HCT116 (cell line): ENCODE data around the gene PRMT1. TPM values are rescaled to one million over a fixed set of nuclear protein-coding genes. Genes with fewer than 3 reads are reported as not detected.
A peak's percentile ranks its signal among the peaks of the same experiment; 100 is the strongest.

ENCODE experiments used
- ATAC-seq: fragments of 200-7000 bp; cut with Tn5 transposase; 2 replicates; pipeline ENCODE4 v1.9.1; 2020; ENCODE audit warnings: mild to moderate bottlenecking, moderate library complexity
- BruUV-seq: library from RNA; stranded (reverse); fragments of 400-500 nt; replicated peaks from 2 replicates; lab custom pipeline; 2021; lab: Mats Ljungman, UMichigan
- CTCF ChIA-PET: fragments of 300-600 bp; sonication (Branson Sonifier 250); formaldehyde crosslinking; loops from one replicate; lab custom pipeline; 2021; ENCODE audit warnings: antibody characterized with exemption; lab: Charles Lee
- POLR2A ChIA-PET: fragments of 300-600, 350-600 bp; sonication (Branson Sonifier 250); formaldehyde crosslinking; loops from one replicate; lab custom pipeline; 2021; ENCODE audit warnings: antibody characterized with exemption; lab: Charles Lee
- RAD21 ChIA-PET, 2 experiments: fragments of 300-600 bp; sonication (Branson Sonifier 250); formaldehyde crosslinking; loops; one replicate each; lab custom pipeline; 2023; ENCODE audit warnings: low total read pairs in 2 of 2; ENCODE audit not compliant: uncharacterized antibody in 2 of 2, unreplicated experiment in 2 of 2, low non-redundant PET in 1 of 2; lab: Charles Lee
- DNase-seq: peaks from one replicate; pipeline ENCODE4 v3.0.0-alpha.2; 2010; ENCODE audit warnings: low read depth, low spot score
- H2AFZ ChIP-seq: fragments of 200-600 bp; shearing (Covaris generic), sonication (generic); 2 replicates; pipeline ENCODE4 v1.6.1; 2017; ENCODE audit warnings: low read depth, mixed run types, mixed read lengths, antibody characterized with exemption, low read length; ENCODE audit not compliant: poor library complexity, severe bottlenecking
- H3K27ac ChIP-seq: 2 replicates; pipeline ENCODE4 v1.5.1; 2012; ENCODE audit warnings: low read depth, low read length
- H3K27me3 ChIP-seq: fragments of 200-600 bp; sonication (generic); 2 replicates; pipeline ENCODE4 v1.6.1; 2016; ENCODE audit warnings: mixed run types, low read length, mixed read lengths; ENCODE audit not compliant: insufficient read depth
- H3K36me3 ChIP-seq, 2 experiments: fragments of 200-500 bp in 1 of 2; fragments of 200-600 bp in 1 of 2; sonication (Bioruptor generic) in 1 of 2; sonication (generic) in 1 of 2; 2 replicates each; pipeline versions ENCODE4 v1.5.1 to v1.6.1; 2014 to 2016; ENCODE audit warnings: low read length in 2 of 2, inconsistent platforms in 1 of 2, mixed read lengths in 1 of 2, mixed run types in 1 of 2; ENCODE audit not compliant: insufficient read depth in 2 of 2, control insufficient read depth in 1 of 2
- H3K4me1 ChIP-seq, 2 experiments: fragments of 200-600 bp in 1 of 2; sonication (generic) in 1 of 2; 2 replicates each; pipeline versions ENCODE4 v1.5.1 to v1.6.1; 2012 to 2017; ENCODE audit warnings: low read length in 2 of 2, inconsistent platforms in 1 of 2, mild to moderate bottlenecking in 1 of 2, mixed read lengths in 1 of 2, mixed run types in 1 of 2, moderate library complexity in 1 of 2; ENCODE audit not compliant: insufficient read depth in 2 of 2, control insufficient read depth in 1 of 2
- H3K4me2 ChIP-seq: fragments of 200-600 bp; sonication (generic); 2 replicates; pipeline ENCODE4 v1.6.1; 2017; ENCODE audit warnings: mixed run types, low read length, mixed read lengths
- H3K4me3 ChIP-seq, 2 experiments: fragments of 200-600 bp in 1 of 2; sonication (generic) in 1 of 2; replicated peaks in 1 of 2; 2 replicates each; pipeline ENCODE4 v1.5.1; 2011 to 2016; ENCODE audit warnings: low read length in 2 of 2, control low read depth in 1 of 2, low read depth in 1 of 2, mild to moderate bottlenecking in 1 of 2, mixed read lengths in 1 of 2, mixed run types in 1 of 2
- H3K79me2 ChIP-seq: fragments of 200-600 bp; sonication (generic); 2 replicates; pipeline ENCODE4 v1.6.1; 2017; ENCODE audit warnings: mild to moderate bottlenecking, mixed run types, low read length, moderate library complexity, mixed read lengths; ENCODE audit not compliant: insufficient read depth
- H3K9ac ChIP-seq: fragments of 200-600 bp; sonication (generic); 2 replicates; pipeline ENCODE4 v1.6.1; 2016; ENCODE audit warnings: low read length, mixed read lengths
- H3K9me2 ChIP-seq: fragments of 200-600 bp; sonication (generic), shearing (Covaris generic); 2 replicates; pipeline ENCODE4 v1.6.1; 2017; ENCODE audit warnings: mixed run types, mild to moderate bottlenecking, moderate library complexity; ENCODE audit not compliant: insufficient read depth
- H3K9me3 ChIP-seq, 2 experiments: fragments of 200-500 bp in 1 of 2; fragments of 200-600 bp in 1 of 2; sonication (Bioruptor generic) in 1 of 2; sonication (generic) in 1 of 2; 2 replicates each; pipeline ENCODE4 v1.6.1; 2014 to 2017; ENCODE audit warnings: low read length in 2 of 2, mixed read lengths in 2 of 2, inconsistent platforms in 1 of 2, low read depth in 1 of 2, mild to moderate bottlenecking in 1 of 2, mixed run types in 1 of 2, moderate library complexity in 1 of 2; ENCODE audit not compliant: control insufficient read depth in 1 of 2, insufficient read depth in 1 of 2
- H4K20me1 ChIP-seq: fragments of 200-600 bp; sonication (generic), shearing (Covaris generic); 2 replicates; pipeline ENCODE4 v1.6.1; 2017; ENCODE audit warnings: mixed run types, mild to moderate bottlenecking, moderate library complexity; ENCODE audit not compliant: insufficient read depth
- CBX3 ChIP-seq: IDR thresholded peaks from 2 replicates; pipeline ENCODE4 v1.6.1; 2012; ENCODE audit warnings: low read depth
- EGR1 ChIP-seq: IDR thresholded peaks from 2 replicates; pipeline ENCODE4 v1.6.1; 2012; ENCODE audit warnings: low read depth
- ELF1 ChIP-seq: IDR thresholded peaks from 2 replicates; pipeline ENCODE4 v1.6.1; 2012; ENCODE audit warnings: low read depth, borderline replicate concordance
- EZH2phosphoT487 ChIP-seq: fragments of 200-600 bp; IDR thresholded peaks from 2 replicates; pipeline ENCODE4 v1.6.1; 2018; ENCODE audit warnings: antibody characterized with exemption, borderline replicate concordance
- POLR2A ChIP-seq: IDR thresholded peaks from 2 replicates; pipeline ENCODE4 v1.7.0; 2011; ENCODE audit warnings: borderline replicate concordance; ENCODE audit not compliant: insufficient read depth, insufficient read length; ENCODE audit errors: extremely low read depth
- POLR2AphosphoS5 ChIP-seq: IDR thresholded peaks from 2 replicates; pipeline ENCODE4 v1.6.1; 2011; ENCODE audit warnings: mild to moderate bottlenecking, low read depth, low read length, moderate library complexity
- RAD21 ChIP-seq: IDR thresholded peaks from 2 replicates; pipeline ENCODE4 v1.6.1; 2012; ENCODE audit warnings: low read depth, mild to moderate bottlenecking
- SP1 ChIP-seq: IDR thresholded peaks from 2 replicates; pipeline ENCODE4 v1.6.1; 2012; ENCODE audit warnings: low read depth
- YY1 ChIP-seq: IDR thresholded peaks from 2 replicates; pipeline ENCODE4 v1.6.1; 2011; ENCODE audit warnings: low read length, low read depth, moderate library complexity, mild to moderate bottlenecking; ENCODE audit not compliant: insufficient replicate concordance; ENCODE audit errors: extremely low read depth
- intact Hi-C: fragments of 100-400 bp; cut with micrococcal nuclease; formaldehyde crosslinking; loops from 2 replicates; pipeline ENCODE4 v1.10.0; 2022
- total RNA-seq: library from RNA; stranded (reverse); gene quantifications from one replicate; pipeline ENCODE4 v1.2.1, GENCODE V29; 2021; ENCODE audit not compliant: unreplicated experiment
- TF ChIP-seq, protein P1 (sequence below), 3 experiments: fragments of 200-600 bp in 1 of 3; sonication (generic) in 1 of 3; IDR thresholded peaks in 2 of 3; conservative IDR thresholded peaks in 1 of 3; 2 replicates each; pipeline ENCODE4 v1.5.1; 2012 to 2017; ENCODE audit warnings: low read depth in 2 of 3, low read length in 2 of 3, antibody characterized with exemption in 1 of 3, borderline replicate concordance in 1 of 3, control low read depth in 1 of 3, mild to moderate bottlenecking in 1 of 3, mixed read lengths in 1 of 3, mixed run types in 1 of 3, moderate library complexity in 1 of 3; ENCODE audit not compliant: insufficient read depth in 1 of 3

Gene PRMT1
- total RNA-seq, 1 experiment from 2014 or later = 428 TPM

- TF ChIP-seq EZH2phosphoT487 (no peak), ELF1 (no peak), SP1 (peak; percentile 97), POLR2AphosphoS5 (no peak), RAD21 (no peak)
These were observed 264 bp upstream of the PRMT1 start (continued) for GRCh38 chr19:49676784-49677230.

- no peaks in the 10 kb centered on the region for H3K27me3 ChIP-seq
- ATAC-seq = no peak
- peaks cover 30 to 42% of the 10 kb centered on the region in 2 experiments for H3K4me1 ChIP-seq
- no peak for DNase-seq
- H4K20me1 ChIP-seq = peaks cover 29% of the 10 kb centered on the region; the same call in 1 of the 2 replicates
- peaks cover 59% of the 10 kb centered on the region for H3K79me2 ChIP-seq
- ChIA-PET CTCF (interaction anchor here (0.7 to 3.4 kb wide), 3 partner anchors 100 to 202 kb away, joined by 4 to 17 read pairs (median 4); no protein-coding TSS in a partner anchor), POLR2A (interaction anchor here (0.7 to 3.2 kb wide), 3 partner anchors 36 to 132 kb away, joined by 3 to 92 read pairs (median 4); partner anchors contain the start of genes RRAS and SCAF1), RAD21 (no interaction called here)
- intact Hi-C loops = loop anchor here (1.0 to 5.0 kb wide), 4 partner anchors 86 to 175 kb away; partner anchors contain the start of gene PRR12
- no peaks in the 10 kb centered on the region for H3K9me3 ChIP-seq
- H3K9me2 ChIP-seq = no peaks in the 10 kb centered on the region
- peak overlapping the region; percentile 100 for H3K9ac ChIP-seq
- TF ChIP-seq, protein P1, sequence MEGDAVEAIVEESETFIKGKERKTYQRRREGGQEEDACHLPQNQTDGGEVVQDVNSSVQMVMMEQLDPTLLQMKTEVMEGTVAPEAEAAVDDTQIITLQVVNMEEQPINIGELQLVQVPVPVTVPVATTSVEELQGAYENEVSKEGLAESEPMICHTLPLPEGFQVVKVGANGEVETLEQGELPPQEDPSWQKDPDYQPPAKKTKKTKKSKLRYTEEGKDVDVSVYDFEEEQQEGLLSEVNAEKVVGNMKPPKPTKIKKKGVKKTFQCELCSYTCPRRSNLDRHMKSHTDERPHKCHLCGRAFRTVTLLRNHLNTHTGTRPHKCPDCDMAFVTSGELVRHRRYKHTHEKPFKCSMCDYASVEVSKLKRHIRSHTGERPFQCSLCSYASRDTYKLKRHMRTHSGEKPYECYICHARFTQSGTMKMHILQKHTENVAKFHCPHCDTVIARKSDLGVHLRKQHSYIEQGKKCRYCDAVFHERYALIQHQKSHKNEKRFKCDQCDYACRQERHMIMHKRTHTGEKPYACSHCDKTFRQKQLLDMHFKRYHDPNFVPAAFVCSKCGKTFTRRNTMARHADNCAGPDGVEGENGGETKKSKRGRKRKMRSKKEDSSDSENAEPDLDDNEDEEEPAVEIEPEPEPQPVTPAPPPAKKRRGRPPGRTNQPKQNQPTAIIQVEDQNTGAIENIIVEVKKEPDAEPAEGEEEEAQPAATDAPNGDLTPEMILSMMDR (IDR thresholded peaks at IDR 0.05 in 2 of 3, conservative IDR thresholded peaks at IDR 0.05 in 1 of 3; ENCODE audit: borderline replicate concordance in 1 of 3, insufficient read depth in 1 of 3, low read depth in 2 of 3, low read length in 2 of 3) = peak; percentile 56 to 79 (median 67); a peak in 5 of 6 replicates
- no peak for TF ChIP-seq YY1
- TF ChIP-seq CBX3 = no peak
- TF ChIP-seq RAD21 = peak; percentile 70
- TF ChIP-seq EGR1 = no peak
- TF ChIP-seq POLR2A = no peak
- TF ChIP-seq, all 23 proteins: peak for 2
- H3K36me3 ChIP-seq = peaks cover 13 to 24% of the 10 kb centered on the region in 2 experiments; a peak in 3 of 4 replicates
- peak overlapping the region; percentile 93 to 99 for H3K4me3 ChIP-seq
- peak overlapping the region; percentile 69 for H3K4me2 ChIP-seq
- peak overlapping the region; percentile 99 for H3K27ac ChIP-seq
- BruUV-seq = TSS peak; percentile 52
- H2AFZ ChIP-seq = no peak overlapping the region
These were observed 1.0 kb downstream of the PRMT1 start for GRCh38 chr19:49677901-49678674.
